ENCODE results near the gene TBX15.

The TBX15 gene

GRCh38 chr1:118974661-118975060, 13.5 kb downstream of the TBX15 start:
- Histone ChIP-seq H3K9me2 (replicated peaks; ENCODE audit: insufficient read depth, low read length) (no peaks in the 10 kb centered on the region), H3K4me1 (ENCODE audit: low read length) (peaks cover 26% of the 10 kb centered on the region), H3K27me3 (replicated peaks; ENCODE audit: insufficient read depth, low read length) (no peaks in the 10 kb centered on the region), H4K20me1 (ENCODE audit: insufficient read depth, low read length) (no peaks in the 10 kb centered on the region), H3K9me3 (replicated peaks; ENCODE audit: insufficient read depth, low read length) (no peaks in the 10 kb centered on the region), H3K27ac (ENCODE audit: low read length) (no peak overlapping the region), H3K4me2 (ENCODE audit: low read depth, low read length) (no peak overlapping the region), H3K9ac (ENCODE audit: low read length) (no peak overlapping the region), H3K36me3 (replicated peaks; ENCODE audit: insufficient read depth, low read length) (no peaks in the 10 kb centered on the region), H3K4me3 (ENCODE audit: low read length) (no peak overlapping the region), H3K79me2 (ENCODE audit: low read length) (no peaks in the 10 kb centered on the region), H3F3A (ENCODE audit: insufficient read depth, low read length) (peaks cover 3% of the 10 kb centered on the region; the same call in 1 of the 2 replicates), H2AFZ (ENCODE audit: low read length) (no peak overlapping the region)
- DNase-seq: no peak
- TF ChIP-seq EZH2phosphoT487 (IDR thresholded peaks at IDR 0.05; ENCODE audit: low read length) (no peak), CTCF (IDR thresholded peaks at IDR 0.05; ENCODE audit: low read length) (no peak), EZH2 (optimal IDR thresholded peaks at IDR 0.05; ENCODE audit: low read depth, low read length) (no peak)

- no peaks in the 10 kb centered on the region for H3K9me3 ChIP-seq (replicated peaks; ENCODE audit: insufficient read depth, low read length)
- H3K27me3 ChIP-seq (replicated peaks; ENCODE audit: insufficient read depth, low read length): no peaks in the 10 kb centered on the region
- no peak for DNase-seq
- H2AFZ ChIP-seq (ENCODE audit: low read length): no peak overlapping the region
- H4K20me1 ChIP-seq (ENCODE audit: insufficient read depth, low read length): no peaks in the 10 kb centered on the region
- no peak overlapping the region for H3K4me2 ChIP-seq (ENCODE audit: low read depth, low read length)
- peaks cover 3% of the 10 kb centered on the region; the same call in 1 of the 2 replicates for H3F3A ChIP-seq (ENCODE audit: insufficient read depth, low read length)
- H3K27ac ChIP-seq (ENCODE audit: low read length): no peak overlapping the region
- no peaks in the 10 kb centered on the region for H3K79me2 ChIP-seq (ENCODE audit: low read length)
- no peaks in the 10 kb centered on the region for H3K36me3 ChIP-seq (replicated peaks; ENCODE audit: insufficient read depth, low read length)
- TF ChIP-seq EZH2 (optimal IDR thresholded peaks at IDR 0.05; ENCODE audit: low read depth, low read length): no peak
- no peak for TF ChIP-seq CTCF (IDR thresholded peaks at IDR 0.05; ENCODE audit: low read length)
- no peak for TF ChIP-seq EZH2phosphoT487 (IDR thresholded peaks at IDR 0.05; ENCODE audit: low read length)
- H3K9ac ChIP-seq (ENCODE audit: low read length): no peak overlapping the region
- no peak overlapping the region for H3K4me3 ChIP-seq (ENCODE audit: low read length)
- H3K9me2 ChIP-seq (replicated peaks; ENCODE audit: insufficient read depth, low read length): no peaks in the 10 kb centered on the region
- H3K4me1 ChIP-seq (ENCODE audit: low read length): peaks cover 29% of the 10 kb centered on the region
Observed at GRCh38 chr1:118973531-118974137, 14.5 kb downstream of the TBX15 start.

- H3K79me2 ChIP-seq (ENCODE audit: low read length): no peaks in the 10 kb centered on the region
- H3K36me3 ChIP-seq (replicated peaks; ENCODE audit: insufficient read depth, low read length): no peaks in the 10 kb centered on the region
- H3K27ac ChIP-seq (ENCODE audit: low read length): no peak overlapping the region
- peaks cover 29% of the 10 kb centered on the region for H3K4me1 ChIP-seq (ENCODE audit: low read length)
- H2AFZ ChIP-seq (ENCODE audit: low read length): no peak overlapping the region
- no peak for DNase-seq
- no peak overlapping the region for H3K4me2 ChIP-seq (ENCODE audit: low read depth, low read length)
- no peak overlapping the region for H3K4me3 ChIP-seq (ENCODE audit: low read length)
- H3F3A ChIP-seq (ENCODE audit: insufficient read depth, low read length): peaks cover 3% of the 10 kb centered on the region; the same call in 1 of the 2 replicates
- H4K20me1 ChIP-seq (ENCODE audit: insufficient read depth, low read length): no peaks in the 10 kb centered on the region
- H3K27me3 ChIP-seq (replicated peaks; ENCODE audit: insufficient read depth, low read length): no peaks in the 10 kb centered on the region
- H3K9me2 ChIP-seq (replicated peaks; ENCODE audit: insufficient read depth, low read length): no peaks in the 10 kb centered on the region
- no peaks in the 10 kb centered on the region for H3K9me3 ChIP-seq (replicated peaks; ENCODE audit: insufficient read depth, low read length)
- TF ChIP-seq EZH2phosphoT487 (IDR thresholded peaks at IDR 0.05; ENCODE audit: low read length): no peak
- no peak for TF ChIP-seq CTCF (IDR thresholded peaks at IDR 0.05; ENCODE audit: low read length)
- TF ChIP-seq EZH2 (optimal IDR thresholded peaks at IDR 0.05; ENCODE audit: low read depth, low read length): no peak
- H3K9ac ChIP-seq (ENCODE audit: low read length): no peak overlapping the region
Observed at GRCh38 chr1:118973032-118973431, 15.1 kb downstream of the TBX15 start.
